DMS 273 treated with DMSO at 0.1 percent for 48 hours (cell line): ENCODE data around the gene CTNNA3.

Source experiments
- DNase-seq: peaks from one replicate; lab custom pipeline; 2025; lab: John Stamatoyannopoulos, UW

Gene CTNNA3

GRCh38 chr10:66931340-66931948, 764.6 kb downstream of the CTNNA3 start:
- peak; percentile 12 for DNase-seq

GRCh38 chr10:66929375-66929774, 766.6 kb downstream of the CTNNA3 start:
- DNase-seq, result no peak

DNA sequence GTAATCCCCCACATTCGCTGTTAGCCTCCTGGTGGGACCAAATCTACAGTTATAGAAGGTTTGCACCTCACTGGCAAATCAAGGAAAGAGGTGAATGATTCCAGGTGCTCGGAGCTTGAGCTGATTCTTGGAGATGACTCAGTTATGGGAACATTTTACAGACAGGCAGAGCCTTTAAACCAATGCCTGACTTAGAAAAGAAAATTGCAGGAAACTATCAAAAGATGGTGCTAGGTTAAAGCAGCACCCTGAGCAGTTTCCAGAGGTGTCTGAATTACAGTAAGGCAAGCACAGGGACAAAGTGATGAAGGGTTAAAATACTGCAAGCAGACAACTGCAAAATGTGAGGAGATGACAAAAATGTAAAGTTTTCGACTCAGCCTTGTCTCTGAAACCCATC, 767.2 kb downstream of the CTNNA3 start:
- DNase-seq, result no peak

DNA sequence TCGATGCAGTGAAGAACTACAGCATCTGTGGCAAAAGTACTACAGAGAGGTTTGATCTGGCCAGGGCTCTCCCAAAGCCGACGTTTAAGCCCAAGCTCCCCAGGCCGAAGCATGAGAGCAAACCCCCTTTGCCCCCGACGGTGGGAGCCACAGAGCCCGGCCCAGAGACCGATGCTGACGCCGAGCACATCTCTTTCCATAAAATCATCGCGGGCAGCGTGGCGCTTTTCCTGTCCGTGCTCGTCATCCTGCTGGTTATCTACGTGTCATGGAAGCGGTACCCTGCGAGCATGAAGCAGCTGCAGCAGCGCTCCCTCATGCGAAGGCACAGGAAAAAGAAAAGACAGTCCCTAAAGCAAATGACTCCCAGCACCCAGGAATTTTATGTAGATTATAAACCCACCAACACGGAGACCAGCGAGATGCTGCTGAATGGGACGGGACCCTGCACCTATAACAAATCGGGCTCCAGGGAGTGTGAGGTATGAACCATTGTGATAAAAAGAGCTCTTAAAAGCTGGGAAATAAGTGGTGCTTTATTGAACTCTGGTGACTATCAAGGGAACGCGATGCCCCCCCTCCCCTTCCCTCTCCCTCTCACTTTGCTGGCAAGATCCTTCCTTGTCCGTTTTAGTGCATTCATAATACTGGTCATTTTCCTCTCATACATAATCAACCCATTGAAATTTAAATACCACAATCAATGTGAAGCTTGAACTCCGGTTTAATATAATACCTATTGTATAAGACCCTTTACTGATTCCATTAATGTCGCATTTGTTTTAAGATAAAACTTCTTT, 767.8 kb downstream of the CTNNA3 start:
- no peak for DNase-seq

- no peak for DNase-seq
These were observed 768.6 kb downstream of the CTNNA3 start for GRCh38 chr10:66927251-66927935.

DNA sequence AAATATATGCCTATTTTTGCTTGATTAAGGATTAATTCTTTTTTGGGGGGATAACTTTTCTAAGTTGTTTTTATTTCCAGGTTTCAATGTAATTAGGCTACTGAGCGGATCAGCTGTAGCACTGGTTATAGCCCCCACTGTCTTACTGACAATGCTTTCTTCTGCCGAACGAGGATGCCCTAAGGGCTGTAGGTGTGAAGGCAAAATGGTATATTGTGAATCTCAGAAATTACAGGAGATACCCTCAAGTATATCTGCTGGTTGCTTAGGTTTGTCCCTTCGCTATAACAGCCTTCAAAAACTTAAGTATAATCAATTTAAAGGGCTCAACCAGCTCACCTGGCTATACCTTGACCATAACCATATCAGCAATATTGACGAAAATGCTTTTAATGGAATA, 769.2 kb downstream of the CTNNA3 start:
- DNase-seq, result no peak

DNA sequence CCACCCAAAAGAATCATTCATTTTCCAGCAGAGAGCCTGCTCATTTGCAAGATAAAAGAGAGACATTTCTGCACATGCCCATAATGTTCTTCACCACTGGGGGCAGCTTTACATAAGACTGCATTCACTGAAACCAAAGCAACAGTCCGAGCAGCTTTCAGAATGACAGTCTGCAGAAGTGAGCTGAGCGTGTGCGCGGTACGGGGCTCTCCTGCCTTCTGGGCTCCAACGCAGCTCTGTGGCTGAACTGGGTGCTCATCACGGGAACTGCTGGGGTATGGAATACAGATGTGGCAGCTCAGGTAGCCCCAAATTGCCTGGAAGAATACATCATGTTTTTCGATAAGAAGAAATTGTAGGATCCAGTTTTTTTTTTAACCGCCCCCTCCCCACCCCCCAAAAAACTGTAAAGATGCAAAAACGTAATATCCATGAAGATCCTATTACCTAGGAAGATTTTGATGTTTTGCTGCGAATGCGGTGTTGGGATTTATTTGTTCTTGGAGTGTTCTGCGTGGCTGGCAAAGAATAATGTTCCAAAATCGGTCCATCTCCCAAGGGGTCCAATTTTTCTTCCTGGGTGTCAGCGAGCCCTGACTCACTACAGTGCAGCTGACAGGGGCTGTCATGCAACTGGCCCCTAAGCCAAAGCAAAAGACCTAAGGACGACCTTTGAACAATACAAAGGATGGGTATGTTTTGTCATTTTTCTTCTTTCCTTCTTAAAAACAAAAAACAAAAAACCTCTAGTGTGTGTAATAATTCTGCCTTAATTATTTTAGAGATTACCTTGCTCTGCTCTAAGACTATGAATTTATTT, 769.9 kb downstream of the CTNNA3 start, which contains the start of gene LRRTM3:
Gene LRRTM3, plus strand, starts transcription at position 141 of the 820 bp plus-strand sequence.
- DNase-seq, result peak; percentile 15

- DNase-seq, result no peak
These were observed 770.6 kb downstream of the CTNNA3 start for GRCh38 chr10:66925373-66925772.

- no peak for DNase-seq
These were observed 771.2 kb downstream of the CTNNA3 start for GRCh38 chr10:66924674-66925345.

- DNase-seq, result no peak
These were observed 776.7 kb downstream of the CTNNA3 start for GRCh38 chr10:66919248-66919647.

GRCh38 chr10:66917104-66917503, 778.9 kb downstream of the CTNNA3 start:
- no peak for DNase-seq

- no peak for DNase-seq
These were observed 780.0 kb downstream of the CTNNA3 start for GRCh38 chr10:66916030-66916429.

- DNase-seq, result no peak
These were observed 785.3 kb downstream of the CTNNA3 start for GRCh38 chr10:66910671-66911070.

DNA sequence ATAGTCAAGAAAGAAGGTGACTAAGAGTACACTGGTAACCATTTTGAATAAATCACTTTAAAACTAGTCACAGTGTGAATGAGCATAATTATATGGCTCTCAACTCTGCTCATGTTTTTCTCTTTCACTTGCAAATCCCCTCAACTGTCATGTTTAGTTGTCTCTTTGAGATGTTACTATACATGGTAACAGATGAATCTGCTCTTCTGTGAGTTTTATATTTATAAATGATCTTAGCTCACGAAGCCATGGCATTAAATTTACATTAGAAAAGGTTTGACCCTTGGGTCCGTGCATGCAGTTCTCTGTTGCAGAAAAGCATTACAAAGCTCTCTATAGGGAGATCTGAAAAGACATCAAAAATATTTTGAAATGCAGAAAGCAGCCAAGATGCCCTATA, 803.1 kb downstream of the CTNNA3 start:
- no peak for DNase-seq

DNA sequence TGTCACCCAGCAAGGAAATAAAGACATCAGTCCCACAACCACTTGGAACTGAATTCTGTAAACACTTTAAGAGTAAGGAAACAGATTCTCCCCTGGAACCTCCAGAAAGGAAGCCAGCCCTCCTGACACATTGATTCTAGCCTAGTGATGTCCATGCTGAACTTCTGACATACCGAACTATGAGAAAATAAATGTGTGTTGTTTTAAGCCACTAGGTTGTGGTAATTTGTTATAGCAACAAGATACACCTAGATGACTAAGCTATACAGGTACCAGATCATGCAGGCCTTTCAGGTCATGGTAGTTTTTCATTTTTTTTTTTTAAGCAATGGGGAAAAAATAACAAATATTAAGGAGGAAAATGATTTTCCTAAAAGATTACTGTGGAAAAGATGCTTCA, 807.8 kb downstream of the CTNNA3 start:
- DNase-seq, result no peak

DNA sequence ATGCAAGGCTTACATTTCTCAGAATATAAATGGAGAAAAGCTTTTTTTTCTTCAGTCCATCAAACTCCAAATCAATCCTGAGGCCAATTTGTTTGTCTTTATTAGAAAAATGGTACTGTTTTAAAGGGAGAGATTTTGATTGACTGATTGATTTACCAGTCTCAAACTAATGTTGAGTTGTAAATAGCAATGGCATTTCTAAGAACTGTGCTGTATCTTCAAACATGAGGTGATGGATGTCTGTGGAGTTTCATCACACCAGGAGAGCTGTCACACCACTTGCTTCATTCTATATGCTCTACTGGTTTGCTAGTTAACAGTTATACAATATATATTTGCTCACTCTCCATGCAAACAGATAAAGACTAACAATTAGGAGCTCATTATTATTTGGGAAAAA, 809.1 kb downstream of the CTNNA3 start:
- DNase-seq, result no peak

GRCh38 chr10:66882271-66882670, 813.7 kb downstream of the CTNNA3 start:
- DNase-seq, result no peak

DNA sequence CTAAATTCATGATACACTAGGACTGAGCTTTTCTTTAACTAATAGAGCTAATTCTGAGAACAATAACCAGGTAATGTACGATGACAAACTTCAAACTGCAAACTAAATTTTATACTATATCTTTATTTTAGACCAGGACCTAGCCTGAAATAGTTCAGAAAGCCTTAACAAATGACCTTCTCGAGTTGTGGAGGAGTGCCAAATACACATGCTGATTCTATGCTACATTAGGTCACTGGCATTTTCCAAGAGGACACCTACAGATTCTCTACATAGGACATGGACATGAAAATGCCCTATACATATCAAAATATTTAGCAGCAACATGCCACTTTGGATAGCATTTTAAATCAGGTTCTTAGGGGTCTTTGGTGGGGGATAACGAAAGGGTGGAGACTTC, 814.2 kb downstream of the CTNNA3 start:
- DNase-seq, result no peak

- no peak for DNase-seq
These were observed 815.2 kb downstream of the CTNNA3 start for GRCh38 chr10:66880826-66881225.

GRCh38 chr10:66880292-66880691, 815.7 kb downstream of the CTNNA3 start:
- DNase-seq, result no peak

- DNase-seq, result no peak
These were observed 818.6 kb downstream of the CTNNA3 start for GRCh38 chr10:66877361-66877760.

GRCh38 chr10:66869635-66870034, 826.4 kb downstream of the CTNNA3 start:
- no peak for DNase-seq
